Stimulated activated CD8-positive, alpha-beta memory T cell treated with anti-CD3 and anti-CD28 coated beads, Interleukin-2, amount 100 ng/mL, for 48 hours (primary cell): ENCODE measurements around the gene CALCR.
"Not testable (repeated sequence)": the region's sequence is repeated elsewhere in the genome, so short reads cannot be mapped to it uniquely, and the experiment has no call there.

Experiments used
- DNase-seq, 2 donors: peaks; one replicate each; pipeline ENCODE4 v3.0.0-alpha.2; 2020; ENCODE audit warnings: low read depth in 2 of 2

Gene CALCR

GRCh38 chr7:93574646-93575554, at the start of gene CALCR:
TSS of gene CALCR (minus strand) at chr7:93574724. CDS start at chr7:93486981, 87,743 bp downstream.
- no peak for DNase-seq

GRCh38 chr7:93623816-93624215, 49.3 kb upstream of the CALCR start:
- DNase-seq, result no peak

GRCh38 chr7:93622036-93623033, 47.8 kb upstream of the CALCR start:
- no peak for DNase-seq

- no peak for DNase-seq
These were observed 46.3 kb upstream of the CALCR start for GRCh38 chr7:93620864-93621263.

GRCh38 chr7:93620057-93620456, 45.5 kb upstream of the CALCR start:
- no peak for DNase-seq

GRCh38 chr7:93601363-93601762, 26.8 kb upstream of the CALCR start:
- DNase-seq, result no peak

GRCh38 chr7:93594250-93594649, 19.7 kb upstream of the CALCR start:
- DNase-seq, result no peak

GRCh38 chr7:93592588-93593266, 18.2 kb upstream of the CALCR start:
- DNase-seq, result no peak

- DNase-seq, result not testable (repeated sequence)
These were observed 16.9 kb upstream of the CALCR start for GRCh38 chr7:93591224-93592050.

- DNase-seq, result not testable (repeated sequence)
These were observed 11.9 kb upstream of the CALCR start for GRCh38 chr7:93586479-93586865.

GRCh38 chr7:93585694-93586478, 11.4 kb upstream of the CALCR start:
- DNase-seq, result not testable (repeated sequence)

- no peak for DNase-seq
These were observed 4.9 kb upstream of the CALCR start for GRCh38 chr7:93579431-93579830.

GRCh38 chr7:93578762-93579161, 4.2 kb upstream of the CALCR start:
- no peak for DNase-seq

GRCh38 chr7:93575555-93576399, 1.3 kb upstream of the CALCR start:
- no peak for DNase-seq

- DNase-seq, result no peak
These were observed 267 bp downstream of the CALCR start for GRCh38 chr7:93574269-93574645.

- no peak for DNase-seq
These were observed 5.3 kb downstream of the CALCR start for GRCh38 chr7:93569189-93569588.

- no peak for DNase-seq
These were observed 7.6 kb downstream of the CALCR start for GRCh38 chr7:93566876-93567275.

- no peak for DNase-seq
These were observed 10.9 kb downstream of the CALCR start for GRCh38 chr7:93563584-93563983.

- DNase-seq, result no peak
These were observed 11.6 kb downstream of the CALCR start for GRCh38 chr7:93562936-93563335.
